Motor neuron (in vitro differentiated cells): ENCODE data around the gene GABBR2. TPM values are rescaled to one million over a fixed set of nuclear protein-coding genes. Genes with fewer than 3 reads are reported as not detected.
A peak's percentile ranks its signal among the peaks of the same experiment; 100 is the strongest.

Experiments used
- ATAC-seq, 8 experiments: fragments of 200-7000 bp; cut with Tn5 transposase; replicated peaks in 6 of 8; 2 replicates each; pipeline ENCODE4 v1.8.0; 2021; ENCODE audit warnings: mild to moderate bottlenecking in 8 of 8, moderate library complexity in 8 of 8
- H3K27ac ChIP-seq, 2 donors: fragments of 250-450 bp; sonication (Bioruptor Pico); 2 replicates each; pipeline ENCODE4 v1.9.0; 2021; ENCODE audit warnings: antibody characterized with exemption in 2 of 2, mild to moderate bottlenecking in 2 of 2, moderate library complexity in 1 of 2
- H3K4me1 ChIP-seq, 2 donors: fragments of 250-450 bp; sonication (Bioruptor Pico); replicated peaks in 1 of 2; 2 replicates each; pipeline ENCODE4 v1.6.1; 2021; ENCODE audit warnings: antibody characterized with exemption in 2 of 2, mild to moderate bottlenecking in 2 of 2, moderate library complexity in 1 of 2
- H3K4me3 ChIP-seq, 5 donors: fragments of 250-450 bp; sonication (Bioruptor Pico); 2 replicates each; pipeline ENCODE4 v1.9.0; 2021; ENCODE audit warnings: antibody characterized with exemption in 5 of 5, mild to moderate bottlenecking in 5 of 5, moderate library complexity in 4 of 5
- WGBS, 10 experiments: fragments of 450-650 bp; shearing (Covaris generic); methylation state at CpG; one replicate each; pipeline ENCODE4 v1.0.0; 2022; 5-methylcytosine and 5-hydroxymethylcytosine counted together
- in situ Hi-C, 9 experiments: fragments of 400-800 bp; cut with MboI; loops; one replicate each; pipeline ENCODE4 v1.15.0; 2021; ENCODE audit warnings: low sequenced_read_pairs in 9 of 9, low pct_unique_long_range_greater_than_20kb in 2 of 9; ENCODE audit not compliant: unreplicated experiment in 9 of 9
- total RNA-seq, 8 experiments: library from RNA; unstranded; fragments of 300-600 nt; gene quantifications; 2 replicates each; pipeline versions ENCODE4 v1.2.3 to v1.2.4, GENCODE V29; 2022

GABBR2 gene
- total RNA-seq, 8 experiments from 2014 or later = 0.07 to 26.0 (median 3.9) TPM

DNA sequence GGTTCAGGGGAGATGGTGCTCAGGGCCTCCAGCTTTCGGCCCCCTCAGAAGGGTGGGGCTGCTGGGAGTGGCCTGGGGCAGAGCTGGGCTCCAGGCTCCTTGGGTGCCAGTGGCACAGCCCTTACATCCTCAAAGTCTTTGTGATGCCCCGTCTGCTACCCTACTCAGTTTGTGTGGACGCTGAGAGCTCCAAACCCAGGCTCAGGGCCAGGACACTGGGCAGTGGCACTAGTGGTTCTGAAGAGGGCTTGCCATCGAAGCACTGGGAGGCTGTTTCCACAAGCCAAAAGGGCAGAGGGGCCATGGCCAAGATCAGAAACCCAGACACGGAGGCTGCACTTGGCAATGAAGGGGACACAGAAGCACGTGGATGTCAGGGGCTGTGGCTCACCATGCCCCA lies 99.1 kb downstream of the GABBR2 start:
- Histone ChIP-seq H3K27ac (no peak overlapping the region), H3K4me1 (no peaks in the 10 kb centered on the region), H3K4me3 (no peak overlapping the region)
- ATAC-seq = no peak
- in situ Hi-C loops = loop anchor here in 1 of 9 experiments (25.0 kb wide), 1 partner anchor 103 kb away; the partner anchor contains the start of gene GABBR2
- 60% methylated on average over 1 of the region's 6 CpGs; no CpG with 5 or more reads in 9 of the 10 experiments for WGBS, 10 experiments

DNA sequence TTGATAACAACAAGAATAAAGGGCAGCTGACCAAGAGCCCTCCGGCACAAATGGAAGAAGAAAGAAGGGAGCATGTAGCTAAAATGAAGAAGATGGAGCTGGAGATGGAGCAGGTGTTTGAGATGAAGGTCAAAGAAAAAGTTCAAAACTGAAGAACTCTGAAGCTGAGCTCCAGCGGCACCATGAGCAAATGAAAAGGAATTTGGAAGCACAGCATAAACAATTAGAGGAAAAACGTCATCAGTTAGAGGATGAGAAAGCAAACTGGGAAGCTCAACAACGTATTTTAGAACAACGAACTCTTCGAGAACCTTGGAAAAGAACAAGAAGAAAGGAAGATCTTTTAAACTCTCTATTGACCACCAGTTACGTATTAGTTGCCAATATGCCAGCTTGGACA lies 100.9 kb downstream of the GABBR2 start:
- in situ Hi-C loops = loop anchor here in 1 of 9 experiments (25.0 kb wide), 1 partner anchor 105 kb away; the partner anchor contains the start of gene GABBR2
- WGBS, 10 experiments = 0 to 87% (median 83%) methylated on average over 5 to 7 of the region's 7 CpGs; no CpG with 5 or more reads in 1 of the 10 experiments

DNA sequence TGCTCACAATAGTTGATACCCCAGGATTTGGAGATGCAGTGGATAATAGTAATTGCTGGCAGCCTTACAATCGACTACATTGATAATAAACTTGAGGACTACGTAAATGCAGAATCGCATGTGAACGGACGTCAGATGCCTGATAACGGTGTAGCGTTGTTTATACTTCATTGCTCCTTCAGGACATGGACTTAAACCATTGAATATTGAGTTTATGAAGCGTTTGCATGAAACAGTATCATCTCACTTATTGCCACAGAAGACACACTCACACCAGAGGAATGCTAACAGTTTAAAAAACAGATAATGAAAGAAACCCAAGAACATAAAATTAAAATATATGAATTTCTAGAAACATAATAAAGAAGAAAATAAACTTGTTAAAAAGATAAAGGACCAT lies 101.6 kb downstream of the GABBR2 start:
- no peak for ATAC-seq
- 50 to 93% (median 83%) methylated on average over 6 to 8 of the region's 8 CpGs; no CpG with 5 or more reads in 1 of the 10 experiments for WGBS, 10 experiments
- Histone ChIP-seq H3K4me3 (no peak overlapping the region), H3K4me1 (no peaks in the 10 kb centered on the region), H3K27ac (no peak overlapping the region)
- in situ Hi-C loops = loop anchor here in 1 of 9 experiments (25.0 kb wide), 1 partner anchor 105 kb away; the partner anchor contains the start of gene GABBR2

More for the DNA sequence above, 100.9 kb downstream of the GABBR2 start:
- peak in 1 of 8 experiments; percentile 43 for ATAC-seq
- H3K4me3 ChIP-seq = no peak overlapping the region
- no peaks in the 10 kb centered on the region for H3K4me1 ChIP-seq
- no peak overlapping the region for H3K27ac ChIP-seq

DNA sequence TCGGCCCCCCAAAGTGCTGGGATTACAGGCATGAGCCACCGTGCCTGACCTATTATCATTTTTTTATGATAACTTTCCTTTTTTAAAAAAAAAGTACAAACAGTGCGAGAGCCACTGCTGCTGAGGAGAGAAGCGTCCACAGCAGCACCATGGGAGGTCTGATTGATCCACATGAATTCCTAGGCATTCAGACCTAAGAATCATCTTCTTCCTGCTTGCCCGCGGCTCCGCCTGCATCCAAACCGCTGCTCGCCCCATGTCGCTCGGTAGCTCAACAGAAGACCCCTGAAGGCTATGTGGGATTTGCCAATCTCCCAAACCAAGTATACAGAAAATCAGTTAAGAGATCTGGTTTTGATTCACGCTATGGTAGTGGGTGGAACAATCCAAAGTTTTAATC lies 102.0 kb downstream of the GABBR2 start:
- 33 to 96% (median 71%) methylated on average over 1 to 11 of the region's 12 CpGs; no CpG with 5 or more reads in 3 of the 10 experiments for WGBS, 10 experiments
- H3K4me3 ChIP-seq = no peak overlapping the region
- no peak overlapping the region for H3K27ac ChIP-seq
- ATAC-seq = no peak
- no peaks in the 10 kb centered on the region for H3K4me1 ChIP-seq
- in situ Hi-C loops = loop anchor here in 1 of 9 experiments (25.0 kb wide), 1 partner anchor 106 kb away; the partner anchor contains the start of gene GABBR2

DNA sequence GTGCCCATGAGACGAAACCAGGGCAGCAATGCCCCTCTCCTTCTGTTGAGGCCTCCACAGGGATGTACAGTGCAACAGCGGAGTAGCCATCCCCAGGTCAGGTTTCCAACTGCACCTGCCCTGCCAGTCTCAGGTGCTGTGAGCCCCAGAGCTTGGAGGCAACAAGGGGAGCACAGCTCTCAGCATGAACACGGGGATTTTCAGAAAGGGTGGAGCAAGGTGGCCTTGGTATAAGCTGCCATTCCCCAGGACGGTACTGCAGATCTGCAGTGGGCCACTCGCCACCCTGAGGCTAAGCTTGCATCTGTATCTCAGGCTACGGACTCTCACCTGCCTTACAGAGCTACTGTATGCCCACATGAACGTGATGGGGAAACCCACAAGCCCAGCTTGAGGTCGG lies 103.6 kb downstream of the GABBR2 start:
- 40 to 100% (median 65%) methylated on average over 1 to 5 of the region's 8 CpGs; no CpG with 5 or more reads in 4 of the 10 experiments for WGBS, 10 experiments
- in situ Hi-C loops = loop anchor here in 1 of 9 experiments (25.0 kb wide), 1 partner anchor 107 kb away; the partner anchor contains the start of gene GABBR2
- Histone ChIP-seq H3K27ac (no peak overlapping the region), H3K4me1 (no peaks in the 10 kb centered on the region), H3K4me3 (no peak overlapping the region)
- no peak for ATAC-seq

DNA sequence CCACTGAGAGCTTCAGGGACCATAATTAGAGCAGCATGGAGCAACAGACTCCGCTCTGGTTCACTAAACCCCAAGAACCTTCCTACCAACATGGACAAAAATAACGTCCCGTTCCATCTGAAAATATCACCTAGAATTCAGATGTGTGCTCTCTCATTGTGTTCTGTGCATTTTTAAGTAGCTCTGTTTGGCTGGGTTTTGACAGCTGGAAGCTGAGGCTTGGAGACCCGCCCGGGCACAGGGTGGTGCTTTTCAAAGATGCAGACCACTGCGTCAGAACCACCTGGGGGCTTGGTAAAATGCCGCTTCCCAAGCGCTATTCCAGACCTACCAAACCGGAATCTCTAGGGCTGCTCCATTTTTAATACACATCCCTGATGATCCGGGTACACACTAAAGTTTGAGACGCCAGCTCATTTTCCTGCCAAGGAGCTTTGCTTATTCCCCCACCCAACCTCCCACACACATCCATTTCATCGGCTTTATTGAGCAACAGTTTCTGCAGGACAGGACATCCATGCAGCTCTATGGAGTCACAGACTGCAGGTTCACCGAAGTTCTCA lies 104.8 kb downstream of the GABBR2 start:
- in situ Hi-C loops = loop anchor here in 1 of 9 experiments (25.0 kb wide), 1 partner anchor 108 kb away; the partner anchor contains the start of gene GABBR2
- H3K4me3 ChIP-seq = no peak overlapping the region
- no peak overlapping the region for H3K27ac ChIP-seq
- WGBS, 10 experiments = 9 to 91% (median 65%) methylated on average over 1 to 13 of the region's 13 CpGs; no CpG with 5 or more reads in 1 of the 10 experiments
- peak in 1 of 8 experiments; percentile 27 for ATAC-seq
- no peaks in the 10 kb centered on the region for H3K4me1 ChIP-seq

DNA sequence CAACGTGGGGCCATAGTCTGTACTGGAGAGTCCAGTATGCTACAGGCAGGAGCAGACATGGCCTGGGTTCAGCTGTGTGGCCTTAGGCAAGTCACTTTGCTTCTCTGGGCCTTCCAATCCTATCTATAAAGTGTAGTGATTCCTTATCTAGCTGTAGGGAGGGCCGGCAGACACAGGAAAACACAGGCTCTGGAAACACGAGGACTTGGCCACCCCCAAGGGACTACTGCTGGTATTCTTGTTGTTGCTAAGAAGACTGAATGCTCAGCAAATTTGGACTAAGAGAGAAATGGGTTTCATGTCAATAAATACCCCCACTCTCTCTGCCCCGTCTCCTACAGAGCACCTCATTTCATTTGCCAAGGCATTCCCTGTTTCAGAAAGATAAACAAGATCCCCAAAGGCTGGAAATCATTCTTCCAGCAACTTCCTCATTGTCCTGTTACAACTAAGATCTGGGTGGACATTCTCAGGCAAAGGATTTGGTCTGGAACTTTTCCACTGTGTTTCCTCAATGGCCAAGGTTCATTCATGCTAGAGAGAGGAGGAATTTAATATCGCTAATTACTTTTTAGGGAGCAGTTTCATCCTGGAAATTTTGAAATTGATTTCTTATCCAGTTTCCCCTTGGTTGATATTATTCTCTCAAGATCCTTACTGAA lies 105.8 kb downstream of the GABBR2 start:
- ATAC-seq = no peak
- no peaks in the 10 kb centered on the region for H3K4me1 ChIP-seq
- no peak overlapping the region for H3K27ac ChIP-seq
- 17 to 93% (median 55%) methylated on average over 1 to 5 of the region's 5 CpGs; no CpG with 5 or more reads in 1 of the 10 experiments for WGBS, 10 experiments
- in situ Hi-C loops = loop anchor here in 1 of 9 experiments (25.0 kb wide), 1 partner anchor 109 kb away; the partner anchor contains the start of gene GABBR2
- no peak overlapping the region for H3K4me3 ChIP-seq

DNA sequence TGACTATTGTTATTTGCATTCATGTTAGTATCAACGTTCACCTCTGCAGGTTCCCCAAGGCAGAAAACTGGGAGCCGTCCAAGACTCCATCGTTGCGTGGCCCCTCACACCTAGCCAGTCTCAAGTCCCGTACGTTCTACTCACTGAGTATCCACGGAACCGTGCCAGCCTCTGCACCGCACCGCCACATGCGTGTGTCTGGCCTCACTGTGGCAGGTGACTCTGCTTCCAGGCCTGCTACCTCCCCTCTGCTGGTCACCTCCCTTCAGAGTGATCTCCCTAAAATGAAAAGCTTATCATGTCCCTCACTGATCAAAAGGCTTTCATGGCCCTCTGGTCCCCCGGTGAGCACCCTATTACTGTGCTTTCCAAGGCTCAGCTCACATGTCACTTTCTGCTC lies 108.1 kb downstream of the GABBR2 start:
- WGBS, 10 experiments = 60 to 100% (median 91%) methylated on average over 1 to 9 of the region's 12 CpGs; no CpG with 5 or more reads in 4 of the 10 experiments
- no peak overlapping the region for H3K27ac ChIP-seq
- H3K4me3 ChIP-seq = no peak overlapping the region
- H3K4me1 ChIP-seq = no peaks in the 10 kb centered on the region
- ATAC-seq = no peak
- in situ Hi-C loops = loop anchor here in 1 of 9 experiments (25.0 kb wide), 1 partner anchor 112 kb away; the partner anchor contains the start of gene GABBR2

DNA sequence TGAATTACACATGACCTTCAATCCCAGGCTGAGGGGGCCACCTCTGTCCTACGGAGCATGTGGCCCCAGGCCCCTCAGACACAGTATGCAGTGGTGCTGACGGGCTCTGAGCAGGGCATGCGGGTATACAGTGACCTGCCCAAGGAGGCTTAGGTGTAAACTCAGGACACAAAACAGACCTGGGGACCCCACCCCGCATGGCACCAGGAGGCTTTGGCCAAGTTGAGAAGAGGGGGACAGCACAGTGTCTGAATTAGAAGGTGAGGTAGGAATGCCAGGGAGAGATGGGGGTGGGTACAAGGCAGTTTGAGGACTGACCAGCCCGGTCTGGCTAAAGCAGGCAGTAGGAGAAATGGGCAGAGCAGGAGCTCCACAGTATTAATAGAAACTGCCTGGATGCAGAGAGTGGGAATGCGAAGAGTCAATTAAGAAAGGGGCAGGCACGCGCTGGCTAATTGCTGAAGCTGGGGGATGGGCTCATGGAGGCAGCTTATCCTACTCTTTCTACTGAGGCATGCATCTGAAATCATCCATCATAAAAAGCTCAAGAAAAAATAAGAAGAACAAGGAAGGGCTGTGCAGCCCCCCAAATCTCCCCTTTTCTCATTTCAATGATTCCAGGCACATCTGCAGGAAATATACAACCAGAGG lies 109.0 kb downstream of the GABBR2 start:
- no peaks in the 10 kb centered on the region for H3K4me1 ChIP-seq
- H3K4me3 ChIP-seq = no peak overlapping the region
- in situ Hi-C loops = loop anchor here in 1 of 9 experiments (25.0 kb wide), 1 partner anchor 113 kb away; the partner anchor contains the start of gene GABBR2
- WGBS, 10 experiments = 43 to 79% (median 60%) methylated on average over 1 to 6 of the region's 8 CpGs; no CpG with 5 or more reads in 2 of the 10 experiments
- no peak overlapping the region for H3K27ac ChIP-seq
- ATAC-seq = no peak

DNA sequence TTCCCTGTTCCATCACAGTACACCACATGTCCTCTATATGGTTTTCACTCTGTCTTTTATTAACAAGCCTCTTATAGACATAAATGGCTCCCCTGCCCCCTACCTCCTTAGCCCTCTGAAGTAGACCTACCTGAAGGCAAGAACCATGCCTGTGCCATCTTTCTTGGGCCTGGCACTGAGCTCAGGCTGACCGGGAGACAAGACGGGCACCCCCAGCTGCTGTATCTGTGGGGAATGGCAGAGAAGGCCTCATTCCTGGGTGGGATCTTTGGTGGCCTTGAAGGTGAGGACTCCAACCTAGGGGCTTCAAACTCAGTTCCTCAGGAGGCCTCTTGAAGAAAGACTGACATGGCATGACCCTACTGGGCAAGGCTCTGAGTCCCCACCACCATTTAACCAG lies 109.9 kb downstream of the GABBR2 start:
- WGBS, 10 experiments = 83 to 100% methylated on average over 1 of the region's 2 CpGs; no CpG with 5 or more reads in 8 of the 10 experiments
- no peak overlapping the region for H3K27ac ChIP-seq
- no peak overlapping the region for H3K4me3 ChIP-seq
- no peaks in the 10 kb centered on the region for H3K4me1 ChIP-seq
- in situ Hi-C loops = no loop called here
- ATAC-seq = no peak

DNA sequence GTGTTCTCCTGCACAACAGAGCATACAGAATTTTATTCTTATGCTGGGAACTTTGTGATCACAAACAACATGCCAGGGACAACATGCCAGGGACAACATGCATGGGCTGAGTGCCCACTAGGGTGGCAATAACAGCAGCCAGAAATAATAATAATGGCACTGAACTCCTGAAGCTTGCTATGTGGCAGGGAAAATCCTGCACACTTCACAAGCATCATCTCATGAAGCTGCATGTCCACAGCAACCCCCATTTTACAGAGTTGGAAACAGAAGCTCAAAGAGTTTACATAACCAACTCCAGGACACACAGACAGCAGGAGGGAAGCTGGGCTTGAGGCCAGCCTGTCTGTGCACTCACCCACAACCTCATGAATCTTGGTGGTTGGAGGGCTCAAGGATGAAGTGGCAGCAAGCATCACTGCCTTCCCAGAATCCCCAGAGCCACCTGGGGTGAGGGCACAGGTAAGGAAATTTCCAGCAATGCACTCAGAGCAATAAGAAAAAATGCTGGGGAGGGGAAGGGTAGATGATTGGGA lies 111.4 kb downstream of the GABBR2 start:
- no peak overlapping the region for H3K27ac ChIP-seq
- H3K4me3 ChIP-seq = no peak overlapping the region
- ATAC-seq = no peak
- in situ Hi-C loops = no loop called here
- H3K4me1 ChIP-seq = no peaks in the 10 kb centered on the region

DNA sequence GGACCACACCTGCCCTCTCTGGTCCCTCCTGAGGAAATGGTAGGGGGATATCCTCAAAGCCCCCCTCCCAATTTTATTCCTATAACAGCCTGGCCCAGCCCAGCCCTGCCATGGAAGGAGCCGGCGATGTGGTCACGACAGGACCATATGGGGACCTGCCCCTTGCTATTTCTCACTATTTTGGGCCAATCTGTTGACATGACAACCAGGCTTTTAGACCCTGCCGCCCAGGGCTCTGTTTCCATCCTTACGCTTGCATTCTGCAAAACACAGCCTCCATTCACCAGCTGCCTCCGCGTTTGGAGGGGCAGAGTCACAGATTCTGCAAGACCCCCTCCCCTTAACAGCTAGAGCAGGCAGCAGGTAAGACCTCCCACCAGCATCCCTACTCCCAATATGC lies 112.2 kb downstream of the GABBR2 start:
- 68 to 69% methylated on average over 3 to 7 of the region's 7 CpGs; no CpG with 5 or more reads in 8 of the 10 experiments for WGBS, 10 experiments
- H3K27ac ChIP-seq = no peak overlapping the region
- in situ Hi-C loops = no loop called here
- H3K4me3 ChIP-seq = no peak overlapping the region
- no peaks in the 10 kb centered on the region for H3K4me1 ChIP-seq
- ATAC-seq = no peak
